Effector CD4-positive, alpha-beta T cell (primary cell): ENCODE data around the gene TUSC2.

Source experiments
- DNase-seq: peaks from one replicate; pipeline ENCODE4 v3.0.0-alpha.2; 2020

The TUSC2 gene

DNA sequence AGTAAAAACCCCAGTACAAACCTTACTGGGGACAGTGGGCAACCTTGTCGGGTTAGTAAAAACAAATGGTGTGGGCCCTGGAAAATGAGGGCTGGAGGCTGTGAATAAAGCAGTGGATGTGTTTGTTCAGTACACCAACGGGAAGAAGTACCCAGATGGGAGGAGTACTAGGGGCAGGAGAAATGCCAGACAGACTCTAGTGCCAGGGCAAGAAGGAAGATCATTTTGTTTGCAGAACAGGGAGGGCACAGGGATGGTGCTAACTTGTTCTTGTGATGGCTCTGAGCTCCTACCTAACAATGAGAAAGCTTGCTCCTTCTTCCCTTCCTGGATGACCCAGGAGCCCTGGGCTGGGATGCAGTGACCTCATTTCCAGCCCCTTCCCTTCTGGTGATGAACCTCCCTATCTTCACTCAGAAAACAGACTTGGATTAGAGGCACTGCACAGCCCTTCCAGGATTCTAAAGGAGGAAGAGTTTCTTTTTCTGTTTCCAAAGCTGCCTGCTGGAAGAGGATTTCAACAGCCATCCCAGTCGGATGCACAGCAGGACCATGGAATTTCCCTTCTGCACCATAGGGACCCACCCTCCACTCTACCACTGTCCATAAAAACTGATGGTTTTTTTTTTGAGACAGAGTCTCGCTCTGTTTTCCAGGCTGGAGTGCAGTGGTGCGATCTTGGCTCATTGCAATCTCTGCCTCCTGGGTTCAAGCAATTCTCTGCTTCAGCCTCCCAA is 6.5 kb upstream of the TUSC2 start:
- no peak for DNase-seq

GRCh38 chr3:50333744-50334328 is 5.8 kb upstream of the TUSC2 start:
- no peak for DNase-seq

- no peak for DNase-seq
Measured at GRCh38 chr3:50331364-50331907, 3.4 kb upstream of the TUSC2 start.

DNA sequence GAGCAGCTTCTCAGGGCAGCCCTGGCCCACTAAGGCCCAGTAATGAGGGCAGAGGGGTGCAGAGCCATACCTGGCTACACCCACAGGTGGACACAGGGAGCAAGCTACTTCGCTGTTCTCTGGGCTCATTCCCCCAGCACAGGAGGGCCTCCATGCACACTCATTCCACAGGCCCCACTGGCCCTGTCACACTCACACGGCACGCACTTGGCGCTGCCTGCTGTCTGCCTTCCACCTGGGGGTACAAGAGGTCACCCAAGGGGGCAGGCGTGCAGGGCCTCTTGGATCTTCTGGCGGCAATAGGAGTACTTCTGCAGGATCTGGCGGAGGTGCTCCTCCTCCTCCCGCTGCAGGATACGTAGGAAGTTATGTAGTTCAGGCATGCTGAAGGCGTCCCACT is 2.3 kb upstream of the TUSC2 start:
- peak; percentile 1 for DNase-seq

DNA sequence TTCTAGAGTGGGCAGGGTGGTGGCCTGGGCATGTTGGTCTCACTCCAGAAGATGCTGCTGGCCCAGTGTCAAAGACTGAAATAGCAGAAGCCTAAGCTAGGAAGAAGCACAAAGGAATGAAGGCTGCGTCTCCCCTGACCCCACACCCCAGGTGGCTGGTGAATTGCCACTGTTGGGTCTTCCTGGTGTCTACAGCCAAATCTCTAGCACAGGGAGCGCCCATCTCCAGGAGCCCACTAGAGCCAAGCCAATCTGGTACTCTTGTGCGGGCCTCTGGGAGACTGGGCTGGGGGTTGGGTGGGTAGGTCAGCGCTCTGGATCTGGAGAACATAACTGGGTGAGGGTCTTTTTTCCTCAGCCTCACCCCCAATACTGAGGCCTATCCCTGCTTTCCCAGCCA is 894 bp downstream of the TUSC2 start:
- DNase-seq: peak; percentile 1

DNA sequence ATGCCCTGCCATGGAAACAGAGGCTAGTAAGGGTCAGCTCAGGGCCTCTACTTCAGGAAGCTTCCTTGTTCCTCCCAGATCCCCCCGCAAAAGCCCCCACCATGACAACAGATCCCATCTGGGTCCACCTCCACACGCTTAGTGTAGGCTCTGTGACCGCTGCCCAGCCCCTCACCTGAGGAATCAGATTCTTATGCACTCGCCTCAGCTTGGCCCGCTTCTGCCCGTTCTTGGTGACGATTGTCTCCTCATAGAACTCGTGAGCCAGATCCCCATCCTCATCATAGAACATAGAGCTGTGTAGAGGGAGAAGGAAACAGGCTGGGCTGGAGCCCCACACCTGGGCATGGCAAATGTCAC is 1.9 kb downstream of the TUSC2 start:
- DNase-seq: no peak

GRCh38 chr3:50325497-50326181 is 2.4 kb downstream of the TUSC2 start:
- no peak for DNase-seq

GRCh38 chr3:50325113-50325480 is 2.9 kb downstream of the TUSC2 start:
- DNase-seq: no peak

DNA sequence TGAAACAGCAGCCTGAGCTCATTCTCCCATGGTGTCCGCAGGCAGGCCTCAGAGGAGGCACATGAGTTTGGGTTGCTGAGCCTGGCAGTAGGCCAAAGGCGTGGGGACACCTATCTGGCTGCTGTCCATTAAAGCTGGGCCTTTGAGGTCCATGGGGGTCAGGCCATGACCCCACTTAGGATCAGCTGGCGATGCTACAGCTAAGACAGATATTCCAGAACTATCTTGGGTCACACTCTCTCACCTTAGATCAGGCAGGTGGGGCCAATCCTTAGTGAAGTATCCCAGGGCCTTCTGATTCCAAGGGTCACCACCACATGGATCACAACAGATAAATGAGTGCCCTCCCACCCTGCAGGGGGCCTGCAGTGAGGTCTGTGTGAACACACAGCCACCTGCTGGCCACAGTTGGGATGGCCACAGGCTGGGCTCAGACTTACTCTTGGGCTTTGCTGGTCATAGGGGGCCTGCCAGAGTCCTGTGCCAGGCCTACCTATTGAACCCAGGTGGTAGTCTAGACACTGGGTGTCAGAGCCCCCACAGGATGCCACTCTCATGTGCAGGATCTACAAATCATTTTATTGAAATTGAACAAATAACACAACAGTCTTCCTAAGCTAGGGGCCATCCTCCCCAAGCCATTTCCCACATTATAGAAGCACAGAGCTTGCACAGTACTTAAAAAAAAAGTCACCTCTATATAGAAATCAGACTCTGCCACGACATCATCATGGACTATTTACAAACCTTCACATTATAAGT is 3.5 kb downstream of the TUSC2 start:
- DNase-seq: peak; percentile 47

DNA sequence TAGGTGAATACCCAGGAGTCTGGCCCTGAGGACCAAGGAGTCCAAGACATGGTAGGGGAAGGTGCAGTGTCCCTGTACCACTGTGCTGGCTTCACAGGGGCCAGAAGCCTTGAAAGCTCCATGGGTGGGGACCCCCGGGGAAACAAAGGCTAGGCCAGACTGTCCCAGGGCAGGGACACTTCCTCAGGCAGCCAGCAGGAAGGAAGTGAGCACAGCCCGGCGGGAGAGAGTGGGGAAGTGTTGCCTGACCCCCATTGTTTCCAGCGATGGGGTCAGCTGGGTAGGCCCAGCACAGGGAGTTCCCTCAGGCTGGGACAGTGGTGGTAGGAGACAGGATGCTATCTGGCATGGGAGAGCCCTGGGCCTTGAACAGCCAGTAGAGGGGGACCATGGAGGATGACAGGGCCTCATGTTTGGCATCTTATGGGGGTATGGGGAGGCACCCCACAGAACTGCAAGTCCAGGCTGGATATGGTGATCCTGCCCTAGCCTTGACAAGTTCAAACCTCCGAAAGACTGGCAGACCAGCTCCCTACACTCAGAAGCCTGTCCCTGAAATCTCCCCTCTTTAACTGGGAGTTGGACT is 4.3 kb downstream of the TUSC2 start:
- no peak for DNase-seq

GRCh38 chr3:50323092-50323600 is 4.9 kb downstream of the TUSC2 start:
- DNase-seq: no peak

DNA sequence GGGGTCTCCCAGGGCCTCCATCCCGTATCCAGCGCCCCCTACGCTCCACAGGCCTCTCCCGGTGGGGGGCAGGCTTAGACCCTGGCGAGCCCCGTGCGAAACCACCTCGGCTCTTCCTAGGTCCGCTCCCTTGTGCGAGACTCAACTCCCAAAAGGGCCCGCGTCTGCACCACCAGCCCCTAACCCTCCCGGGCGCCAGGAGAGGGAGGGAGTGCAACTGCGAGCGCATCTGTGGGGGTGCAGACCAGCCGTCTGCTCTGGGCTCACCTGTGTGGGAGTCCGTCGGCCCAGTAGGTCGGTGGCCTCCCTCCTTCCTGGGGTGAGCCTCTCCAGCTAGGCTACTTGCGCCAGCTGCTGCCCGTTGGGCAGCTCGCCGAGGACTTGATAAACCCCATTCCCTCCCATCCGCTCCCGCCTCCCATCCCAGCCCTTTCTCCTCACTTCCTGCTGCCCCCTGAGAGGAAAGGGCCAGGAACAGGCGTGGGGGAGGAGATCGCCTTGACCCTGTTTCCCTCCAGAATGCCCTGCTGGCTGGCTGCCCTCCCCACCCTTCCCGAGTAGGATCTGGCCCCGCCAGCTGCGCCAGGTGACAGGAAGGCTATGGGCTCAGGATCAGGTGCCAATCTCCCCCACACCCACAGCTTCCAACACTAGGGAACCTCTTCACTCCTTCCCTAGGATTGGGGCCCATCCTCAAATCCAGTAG is 5.5 kb downstream of the TUSC2 start, which contains the start of gene HYAL2:
Gene HYAL2, minus strand, starts transcription at position 360 of the 706 bp plus-strand sequence. CDS start 2,256 bp downstream, outside the sequence.
- DNase-seq: peak; percentile 1

DNA sequence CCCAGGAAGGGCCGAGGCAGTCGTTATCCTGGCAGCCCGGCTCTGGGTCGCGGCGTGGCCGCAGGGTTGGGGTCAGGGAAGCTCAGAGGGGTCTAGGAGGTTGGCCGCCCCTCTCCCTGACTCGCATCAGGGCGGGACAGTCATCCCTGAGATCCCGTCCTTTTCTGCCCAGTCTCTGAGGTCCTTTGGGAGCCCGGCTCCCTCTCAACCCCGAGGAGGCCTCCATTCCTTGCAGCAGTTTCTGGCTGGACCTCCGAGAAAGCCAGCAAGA is 6.0 kb downstream of the TUSC2 start:
- DNase-seq: no peak

DNA sequence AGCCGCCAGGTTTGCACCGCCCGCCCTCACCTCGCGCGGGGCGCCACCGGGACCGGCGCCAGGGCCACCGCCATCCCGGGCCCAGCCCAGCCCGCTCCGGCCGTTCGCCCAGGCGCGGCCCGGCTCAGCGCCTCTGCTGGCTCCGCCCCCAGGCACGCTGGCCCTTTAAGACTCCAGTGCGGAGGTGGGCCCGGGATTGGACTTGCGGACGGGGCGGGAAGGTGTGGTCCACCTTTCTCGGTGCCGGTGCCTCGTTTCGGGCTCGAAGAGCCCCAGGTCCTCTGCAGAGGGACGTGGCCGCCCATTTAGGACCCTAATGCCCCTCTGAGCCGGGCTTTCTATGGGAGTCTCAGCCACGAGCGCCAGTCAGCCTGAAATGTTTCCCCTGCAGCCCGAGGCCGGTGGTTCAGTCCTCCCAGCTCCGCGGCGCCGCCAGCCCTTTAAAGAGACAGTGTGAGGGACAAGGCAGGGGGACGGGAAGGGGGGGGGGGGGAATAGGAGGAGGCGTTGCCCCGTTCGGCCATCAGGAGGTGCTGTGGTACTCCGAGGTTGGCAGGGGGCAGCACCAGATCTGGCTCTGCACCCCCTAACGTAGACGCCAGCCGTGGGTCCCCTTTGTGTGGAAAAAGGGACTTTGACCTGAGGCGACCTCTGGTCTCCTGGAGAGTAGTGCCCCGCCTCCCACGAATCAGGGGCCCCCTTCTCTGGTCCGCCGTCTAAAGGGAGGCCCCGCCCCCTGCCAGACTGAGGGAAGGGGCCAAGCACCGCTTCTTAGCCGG is 6.5 kb downstream of the TUSC2 start:
- peak; percentile 72 for DNase-seq

DNA sequence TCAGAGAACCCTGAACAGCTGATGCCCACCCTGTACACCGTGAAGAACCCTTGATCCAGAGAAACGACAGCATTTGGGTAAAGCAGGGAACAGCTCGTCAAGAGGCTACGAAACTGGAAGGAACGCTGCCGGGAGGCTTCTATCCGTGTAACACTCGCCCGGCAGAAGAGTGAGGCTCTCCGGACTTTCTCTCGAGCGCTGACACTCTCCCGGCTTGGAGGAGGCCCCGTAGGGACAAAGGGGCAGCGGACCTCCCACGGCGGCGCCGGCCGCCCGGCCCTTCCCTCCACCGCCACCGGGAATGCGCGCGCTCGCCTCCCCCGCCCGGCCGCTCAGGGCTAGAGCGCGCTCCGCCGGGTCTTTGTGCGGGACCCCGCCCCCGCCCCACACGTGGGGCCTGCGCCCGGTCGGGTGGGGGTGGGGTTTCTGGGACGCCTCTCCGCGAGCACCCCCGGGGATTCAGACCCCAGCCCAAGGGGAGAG is 7.1 kb downstream of the TUSC2 start:
- peak; percentile 28 for DNase-seq

GRCh38 chr3:50319894-50320625 is 8.0 kb downstream of the TUSC2 start:
- DNase-seq: peak; percentile 1

GRCh38 chr3:50319181-50319893 is 8.7 kb downstream of the TUSC2 start:
- no peak for DNase-seq

- DNase-seq: peak; percentile 2
Measured at GRCh38 chr3:50318615-50319014, 9.4 kb downstream of the TUSC2 start.

DNA sequence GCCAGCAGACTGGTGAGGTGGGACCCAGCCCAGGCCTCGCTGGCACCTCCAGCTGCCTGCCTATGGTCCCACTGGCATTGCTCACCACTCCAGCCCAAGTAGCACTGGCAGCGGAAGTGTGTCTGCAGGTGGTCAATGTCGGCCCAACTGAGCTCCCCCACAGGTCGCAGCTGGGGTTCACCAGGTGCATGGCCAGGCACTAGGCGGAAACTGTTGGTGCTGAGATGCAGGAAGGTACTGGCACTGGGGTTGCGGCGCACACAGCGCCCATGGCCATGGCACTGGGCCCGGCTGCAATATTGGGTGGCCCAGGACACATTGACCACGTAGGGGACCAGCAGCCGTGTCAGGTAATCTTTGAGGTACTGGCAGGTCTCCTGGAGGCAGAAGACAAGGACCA is 9.9 kb downstream of the TUSC2 start:
- no peak for DNase-seq

GRCh38 chr3:50317300-50317699 is 10.7 kb downstream of the TUSC2 start:
- DNase-seq: no peak
